ENCODE results near the gene ZNF292.

DNA sequence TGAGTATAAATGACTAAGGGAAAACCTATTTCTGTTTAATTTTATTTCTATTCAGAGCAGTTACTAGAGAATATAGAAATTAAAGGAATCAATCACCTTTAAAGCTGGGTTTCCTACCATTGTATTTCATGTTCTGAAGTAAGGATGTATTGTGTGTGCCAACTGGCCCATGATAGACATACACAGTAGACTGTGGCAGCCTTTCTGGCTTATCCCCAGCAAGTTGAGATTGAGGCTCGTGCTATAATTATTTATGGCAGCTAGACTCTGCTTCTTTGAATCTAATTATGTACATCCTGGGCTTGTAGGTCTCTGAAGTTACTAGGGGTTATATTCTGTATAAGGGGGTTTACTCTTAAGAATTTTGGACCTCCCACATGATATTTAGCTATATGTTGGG is 44.4 kb downstream of the ZNF292 start:
- TF ChIP-seq POLR2AphosphoS5 (IDR thresholded peaks at IDR 0.05) (no peak), CTCF (IDR thresholded peaks at IDR 0.05) (no peak), POLR2A (IDR thresholded peaks at IDR 0.05) (no peak), EP300 (IDR thresholded peaks at IDR 0.05; ENCODE audit: low read depth) (no peak)
